ENCODE results near the gene STK10.

STK10 gene

GRCh38 chr5:172144291-172144815 is 43.7 kb downstream of the STK10 start:
- no peak overlapping the region for H3K4me3 ChIP-seq (ENCODE audit: low read depth, low read length)
- TF ChIP-seq CTCF (IDR thresholded peaks at IDR 0.05; ENCODE audit: insufficient read depth, low read depth, low read length, missing control alignments) = no peak
- DNase-seq (ENCODE audit: low read depth) = peak; percentile 29

GRCh38 chr5:172143875-172144274 is 44.1 kb downstream of the STK10 start:
- no peak for DNase-seq (ENCODE audit: low read depth)
- H3K4me3 ChIP-seq (ENCODE audit: low read depth, low read length) = no peak overlapping the region
- TF ChIP-seq CTCF (IDR thresholded peaks at IDR 0.05; ENCODE audit: insufficient read depth, low read depth, low read length, missing control alignments) = no peak

DNA sequence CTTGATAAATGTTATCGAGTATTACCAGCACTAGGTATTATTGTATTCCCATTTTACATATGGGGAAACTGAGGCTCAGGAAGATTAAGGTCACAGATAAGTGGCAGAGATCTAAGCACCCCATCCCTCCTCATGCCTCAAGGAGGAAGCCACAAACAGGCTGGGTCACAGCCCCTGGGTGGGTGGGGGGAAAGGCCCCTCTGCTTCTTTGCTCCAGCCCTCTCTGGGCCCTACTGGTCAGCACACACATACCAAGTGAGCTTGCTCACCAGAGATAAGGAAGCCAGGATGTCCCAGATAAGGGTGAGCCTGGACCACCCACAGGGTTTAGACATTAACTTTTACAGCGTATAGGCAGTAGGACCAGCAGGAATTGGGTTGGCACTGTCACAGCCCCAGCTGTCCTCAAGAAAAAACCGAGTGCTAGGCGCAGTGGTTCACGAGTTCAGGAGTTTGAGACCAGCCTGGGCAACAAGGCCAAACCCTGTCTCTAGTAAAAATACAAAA is 45.3 kb downstream of the STK10 start:
- no peak for TF ChIP-seq CTCF (IDR thresholded peaks at IDR 0.05; ENCODE audit: insufficient read depth, low read depth, low read length, missing control alignments)
- no peak overlapping the region for H3K4me3 ChIP-seq (ENCODE audit: low read depth, low read length)
- DNase-seq (ENCODE audit: low read depth) = no peak

- DNase-seq (ENCODE audit: low read depth) = no peak
- H3K4me3 ChIP-seq (ENCODE audit: low read depth, low read length) = no peak overlapping the region
- TF ChIP-seq CTCF (IDR thresholded peaks at IDR 0.05; ENCODE audit: insufficient read depth, low read depth, low read length, missing control alignments) = no peak
Measured at GRCh38 chr5:172141949-172142319, 46.1 kb downstream of the STK10 start.

DNA sequence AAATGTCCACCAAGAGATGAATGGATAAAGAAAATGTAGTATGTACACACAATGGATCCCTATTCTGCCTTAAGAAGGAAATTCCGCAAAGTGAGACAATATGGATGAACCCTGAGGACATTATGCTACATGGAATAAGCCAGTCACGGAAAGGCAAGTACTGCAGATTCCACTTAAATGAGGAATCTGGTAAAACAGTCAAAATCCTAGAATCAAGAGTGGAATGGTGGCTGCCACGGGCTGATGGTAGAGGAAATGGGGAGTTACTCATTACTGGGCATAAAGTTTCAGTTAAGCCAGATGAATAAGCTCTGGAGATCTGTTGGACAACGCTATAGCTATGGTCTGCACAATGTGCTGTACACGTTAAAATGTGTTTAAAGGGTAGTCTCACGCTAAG is 47.2 kb downstream of the STK10 start:
- no peak overlapping the region for H3K4me3 ChIP-seq (ENCODE audit: low read depth, low read length)
- DNase-seq (ENCODE audit: low read depth) = no peak
- TF ChIP-seq CTCF (IDR thresholded peaks at IDR 0.05; ENCODE audit: insufficient read depth, low read depth, low read length, missing control alignments) = no peak

DNA sequence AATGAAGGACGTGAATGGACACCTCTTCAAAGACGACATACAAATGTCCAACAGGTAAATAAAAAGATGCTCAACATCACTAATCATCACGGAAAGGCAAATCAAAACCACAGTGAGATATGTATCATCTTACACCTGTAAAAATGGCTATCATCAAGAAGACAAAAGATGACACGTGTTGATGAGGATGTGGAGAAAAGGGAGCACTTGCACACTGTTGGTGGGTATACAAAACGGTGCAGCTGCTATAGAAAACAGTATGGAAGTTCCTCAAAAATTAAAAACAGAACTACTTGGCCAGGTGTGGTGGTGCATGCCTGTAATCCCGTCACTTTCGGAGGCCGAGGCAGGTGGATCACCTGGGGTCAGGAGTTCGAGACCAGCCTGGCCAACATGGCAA is 47.9 kb downstream of the STK10 start:
- no peak overlapping the region for H3K4me3 ChIP-seq (ENCODE audit: low read depth, low read length)
- no peak for DNase-seq (ENCODE audit: low read depth)
- no peak for TF ChIP-seq CTCF (IDR thresholded peaks at IDR 0.05; ENCODE audit: insufficient read depth, low read depth, low read length, missing control alignments)

DNA sequence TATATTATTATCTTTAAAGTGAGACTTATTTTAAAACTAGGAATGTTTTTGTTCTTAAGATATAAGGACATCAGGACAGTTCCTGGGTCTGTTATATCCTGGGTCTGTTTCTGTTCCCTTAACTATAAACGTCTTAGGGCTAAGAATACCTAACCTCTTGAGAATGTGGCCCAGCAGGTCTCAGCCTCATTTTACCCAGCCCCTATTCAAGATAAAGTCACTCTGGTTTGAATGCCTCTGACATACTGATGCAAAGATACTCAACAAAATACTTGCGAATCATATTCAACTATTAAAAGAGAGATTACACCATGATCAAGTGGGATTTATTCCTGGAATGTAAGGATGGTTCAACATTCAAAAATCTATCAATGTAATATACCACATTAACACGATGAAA is 51.0 kb downstream of the STK10 start:
- no peak for TF ChIP-seq CTCF (IDR thresholded peaks at IDR 0.05; ENCODE audit: insufficient read depth, low read depth, low read length, missing control alignments)
- H3K4me3 ChIP-seq (ENCODE audit: low read depth, low read length) = no peak overlapping the region
- no peak for DNase-seq (ENCODE audit: low read depth)

Data from GM12865 (cell line).